HFF-Myc (cell line): ENCODE measurements around the gene GAS2.
A peak's percentile ranks its signal among the peaks of the same experiment; 100 is the strongest.

Source experiments
- DNase-seq: peaks from one replicate; pipeline ENCODE4 v3.0.0-alpha.2; 2011; ENCODE audit warnings: low read depth; ENCODE audit errors: extremely low read depth
- H3K4me3 ChIP-seq: replicated peaks from 2 replicates; pipeline ENCODE4 v1.5.1; 2011; ENCODE audit warnings: low read depth, mild to moderate bottlenecking, control low read depth, low read length
- CTCF ChIP-seq: IDR thresholded peaks from 2 replicates; pipeline ENCODE4 v1.5.1; 2012; ENCODE audit warnings: mild to moderate bottlenecking, low read depth, low read length, control low read depth; ENCODE audit errors: missing control alignments

Gene GAS2

GRCh38 chr11:22666325-22666687 is at the start of gene GAS2:
GAS2 (plus strand) TSS chr11:22666611; CDS start chr11:22674870, 8,259 bp downstream.
- TF ChIP-seq CTCF: no peak
- no peak within 1 kb of the TSS for H3K4me3 ChIP-seq
- DNase-seq: no peak

- no peak for DNase-seq
- TF ChIP-seq CTCF: no peak
- H3K4me3 ChIP-seq: no peak overlapping the region
Measured at GRCh38 chr11:22617868-22618267, 48.5 kb upstream of the GAS2 start.

DNA sequence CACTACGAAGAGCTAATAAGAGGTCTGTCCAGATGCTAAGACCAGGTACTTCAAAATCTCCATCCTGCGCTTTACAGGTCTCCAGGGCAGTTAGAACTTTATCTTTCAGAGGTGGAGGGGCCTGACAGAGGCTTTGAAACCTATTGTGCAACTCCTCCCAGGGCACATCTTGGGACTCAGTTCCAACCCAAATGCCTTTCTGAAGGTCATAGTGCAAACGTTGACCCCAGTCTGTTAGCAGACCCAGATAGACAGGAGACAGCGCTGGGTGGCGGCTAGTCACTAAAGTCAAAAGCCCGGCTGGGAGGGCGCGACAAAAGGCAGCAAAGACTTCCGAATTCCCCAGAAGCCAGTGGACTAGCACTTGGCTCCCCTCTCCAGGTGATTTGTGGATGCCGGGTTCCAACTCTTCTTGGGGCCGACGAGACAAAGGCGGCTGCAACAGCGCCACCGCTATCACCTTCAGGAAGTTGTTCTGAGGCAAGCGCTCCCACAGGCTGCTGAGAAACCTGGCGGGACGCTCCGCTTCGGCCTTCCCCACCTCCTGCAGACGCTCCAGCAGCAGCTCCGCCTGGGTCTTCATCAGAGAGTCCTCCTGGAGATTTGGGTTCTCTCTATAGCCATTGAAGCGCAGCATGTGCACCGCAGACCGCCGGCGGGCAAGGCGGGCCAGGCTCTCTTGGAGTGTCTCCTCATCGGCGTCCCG is 41.5 kb upstream of the GAS2 start:
- peak overlapping the region; percentile 77 for H3K4me3 ChIP-seq
- DNase-seq: peak; percentile 24
- TF ChIP-seq CTCF: peak; percentile 49

DNA sequence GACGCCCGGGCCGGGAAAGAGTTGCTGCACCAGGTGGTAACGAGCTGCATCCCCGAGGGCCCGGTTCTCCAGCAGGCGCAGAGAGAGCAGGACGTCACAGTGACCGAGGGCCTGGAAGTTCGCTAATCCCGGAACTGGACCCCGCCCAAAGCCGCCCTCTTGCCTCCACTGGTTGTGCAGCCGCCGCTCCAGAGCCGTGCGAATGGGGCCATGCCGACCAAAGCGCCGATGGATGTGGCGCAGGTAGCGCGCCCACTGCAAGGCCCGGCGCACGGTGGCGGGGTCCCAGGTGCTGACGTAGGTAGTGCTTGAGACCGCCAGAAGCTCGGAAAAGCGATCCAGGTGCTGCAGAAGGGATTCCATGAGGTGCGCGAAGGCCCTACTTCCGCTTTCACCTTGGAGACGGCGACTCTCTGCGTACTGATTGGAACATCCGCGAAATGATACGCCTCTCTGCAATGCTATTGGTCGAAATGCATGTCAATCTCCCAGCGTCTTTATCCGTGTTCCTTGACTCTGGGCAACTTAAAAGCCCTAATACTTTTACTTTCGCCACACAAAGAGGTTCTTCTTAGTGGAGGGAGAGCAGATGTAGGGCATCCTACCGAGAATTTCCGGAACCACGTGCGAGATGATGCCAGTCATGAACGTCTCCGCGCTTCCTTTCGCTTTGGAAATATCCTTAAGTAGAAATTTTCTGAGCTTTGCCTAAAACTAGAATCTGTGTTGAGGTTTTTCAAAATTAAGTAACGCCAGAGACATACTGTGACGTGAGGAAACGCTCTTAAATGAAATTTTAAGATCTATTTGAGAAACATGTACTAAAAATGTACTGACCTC is 40.7 kb upstream of the GAS2 start, which contains the start of gene FANCF:
Gene FANCF, minus strand, starts transcription at position 376 of the 840 bp plus-strand sequence. Its CDS starts 13 bp downstream, at position 363.
- H3K4me3 ChIP-seq: peak within 1 kb of the TSS; percentile 77
- TF ChIP-seq CTCF: no peak
- peak; percentile 100 for DNase-seq

DNA sequence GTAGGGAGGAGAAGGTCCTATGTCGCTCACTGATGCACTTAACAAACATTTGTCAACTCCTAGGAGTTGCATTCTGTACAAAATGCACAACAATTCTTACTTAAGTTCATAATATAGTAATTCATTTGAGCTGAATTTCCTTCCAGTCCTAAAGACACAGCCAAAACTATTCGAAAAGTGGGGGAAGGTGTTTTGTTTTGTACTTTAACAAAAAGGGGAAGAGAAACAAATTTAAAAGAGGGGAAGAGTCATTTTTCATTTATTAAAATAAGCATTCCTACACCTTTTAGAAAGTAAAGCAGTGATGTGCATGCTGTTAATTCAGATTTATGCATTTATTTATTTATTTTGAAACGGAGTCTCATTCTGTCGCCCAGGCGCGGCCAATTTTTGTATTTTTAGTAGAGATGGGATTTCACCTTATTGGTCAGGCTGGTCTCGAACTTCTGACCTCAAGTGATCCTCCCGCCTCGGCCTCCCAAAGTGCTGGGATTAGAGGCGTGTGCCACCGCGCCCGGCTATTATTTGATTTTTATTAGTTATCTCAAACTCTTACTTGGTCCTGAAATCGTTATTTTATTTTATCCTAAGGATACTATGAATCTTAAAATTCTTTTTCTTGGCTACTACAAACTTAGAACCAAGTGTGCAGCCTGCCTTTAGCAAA is 39.7 kb upstream of the GAS2 start:
- H3K4me3 ChIP-seq: no peak overlapping the region

More for the DNA sequence above, 39.7 kb upstream of the GAS2 start:
- no peak for DNase-seq
- no peak for TF ChIP-seq CTCF
